PFSK-1 (cell line): ENCODE measurements around the gene GRID1.

ENCODE experiments used
- FOXP2 ChIP-seq: optimal IDR thresholded peaks from 2 replicates; pipeline ENCODE3; 2011; ENCODE audit warnings: borderline replicate concordance, control low read depth, inconsistent platforms; ENCODE audit not compliant: insufficient read depth; ENCODE audit errors: extremely low read length, extremely low read depth
- POLR2AphosphoS5 ChIP-seq: IDR thresholded peaks from 2 replicates; pipeline ENCODE4 v1.6.1; 2012; ENCODE audit warnings: low read depth, mild to moderate bottlenecking, control low read depth, low read length, moderate library complexity
- SIN3A ChIP-seq: IDR thresholded peaks from 2 replicates; pipeline ENCODE4 v1.6.1; 2012; ENCODE audit warnings: mild to moderate bottlenecking, low read length, moderate library complexity, borderline replicate concordance; ENCODE audit not compliant: insufficient read depth
- TAF1 ChIP-seq: IDR thresholded peaks from 2 replicates; pipeline ENCODE4 v1.6.1; 2012; ENCODE audit warnings: low read length, control low read depth, borderline replicate concordance; ENCODE audit not compliant: insufficient read depth
- TF ChIP-seq, protein P1 (sequence below), 2 experiments: IDR thresholded peaks; 2 replicates each; pipeline versions ENCODE4 v1.6.1 to v1.8.0; 2011 to 2012; ENCODE audit warnings: low read depth in 2 of 2, low read length in 2 of 2, control low read depth in 1 of 2, inconsistent platforms in 1 of 2, mild to moderate bottlenecking in 1 of 2, moderate library complexity in 1 of 2; ENCODE audit not compliant: insufficient read depth in 1 of 2

Gene GRID1

DNA sequence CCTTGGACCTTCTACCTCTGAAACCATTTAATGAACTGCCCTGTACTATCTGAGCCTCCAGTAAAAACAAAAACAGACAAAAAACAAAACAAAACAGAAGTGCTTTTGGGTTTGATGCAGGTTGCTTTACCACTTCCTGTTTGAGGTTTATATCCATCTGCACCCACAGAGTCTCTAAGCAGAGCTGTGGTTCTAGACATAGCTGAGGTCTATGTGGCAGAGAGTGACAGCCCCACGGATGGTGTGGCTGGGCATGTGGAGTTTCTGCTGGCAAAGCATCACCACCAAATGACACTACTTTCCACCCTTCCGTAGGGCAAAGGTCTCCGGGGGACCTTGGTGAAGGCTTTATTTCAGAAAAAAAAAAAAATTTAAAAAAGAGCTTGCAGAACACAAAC, 754.2 kb downstream of the GRID1 start:
- no peak for TF ChIP-seq POLR2AphosphoS5
- TF ChIP-seq TAF1: no peak
- TF ChIP-seq, protein P1, sequence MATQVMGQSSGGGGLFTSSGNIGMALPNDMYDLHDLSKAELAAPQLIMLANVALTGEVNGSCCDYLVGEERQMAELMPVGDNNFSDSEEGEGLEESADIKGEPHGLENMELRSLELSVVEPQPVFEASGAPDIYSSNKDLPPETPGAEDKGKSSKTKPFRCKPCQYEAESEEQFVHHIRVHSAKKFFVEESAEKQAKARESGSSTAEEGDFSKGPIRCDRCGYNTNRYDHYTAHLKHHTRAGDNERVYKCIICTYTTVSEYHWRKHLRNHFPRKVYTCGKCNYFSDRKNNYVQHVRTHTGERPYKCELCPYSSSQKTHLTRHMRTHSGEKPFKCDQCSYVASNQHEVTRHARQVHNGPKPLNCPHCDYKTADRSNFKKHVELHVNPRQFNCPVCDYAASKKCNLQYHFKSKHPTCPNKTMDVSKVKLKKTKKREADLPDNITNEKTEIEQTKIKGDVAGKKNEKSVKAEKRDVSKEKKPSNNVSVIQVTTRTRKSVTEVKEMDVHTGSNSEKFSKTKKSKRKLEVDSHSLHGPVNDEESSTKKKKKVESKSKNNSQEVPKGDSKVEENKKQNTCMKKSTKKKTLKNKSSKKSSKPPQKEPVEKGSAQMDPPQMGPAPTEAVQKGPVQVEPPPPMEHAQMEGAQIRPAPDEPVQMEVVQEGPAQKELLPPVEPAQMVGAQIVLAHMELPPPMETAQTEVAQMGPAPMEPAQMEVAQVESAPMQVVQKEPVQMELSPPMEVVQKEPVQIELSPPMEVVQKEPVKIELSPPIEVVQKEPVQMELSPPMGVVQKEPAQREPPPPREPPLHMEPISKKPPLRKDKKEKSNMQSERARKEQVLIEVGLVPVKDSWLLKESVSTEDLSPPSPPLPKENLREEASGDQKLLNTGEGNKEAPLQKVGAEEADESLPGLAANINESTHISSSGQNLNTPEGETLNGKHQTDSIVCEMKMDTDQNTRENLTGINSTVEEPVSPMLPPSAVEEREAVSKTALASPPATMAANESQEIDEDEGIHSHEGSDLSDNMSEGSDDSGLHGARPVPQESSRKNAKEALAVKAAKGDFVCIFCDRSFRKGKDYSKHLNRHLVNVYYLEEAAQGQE (IDR thresholded peaks at IDR 0.05; ENCODE audit: insufficient read depth in 1 of 2, low read depth in 2 of 2, low read length in 2 of 2): no peak
- no peak for TF ChIP-seq FOXP2
- no peak for TF ChIP-seq SIN3A

- TF ChIP-seq TAF1 (no peak), FOXP2 (no peak), SIN3A (no peak), POLR2AphosphoS5 (no peak)
- TF ChIP-seq, protein P1 (IDR thresholded peaks at IDR 0.05; ENCODE audit: insufficient read depth in 1 of 2, low read depth in 2 of 2, low read length in 2 of 2): no peak
These were observed 754.7 kb downstream of the GRID1 start for GRCh38 chr10:85611746-85612377.

- TF ChIP-seq, protein P1 (IDR thresholded peaks at IDR 0.05; ENCODE audit: insufficient read depth in 1 of 2, low read depth in 2 of 2, low read length in 2 of 2): no peak
- TF ChIP-seq SIN3A (no peak), FOXP2 (no peak), POLR2AphosphoS5 (no peak), TAF1 (no peak)
These were observed 755.4 kb downstream of the GRID1 start for GRCh38 chr10:85611093-85611740.

DNA sequence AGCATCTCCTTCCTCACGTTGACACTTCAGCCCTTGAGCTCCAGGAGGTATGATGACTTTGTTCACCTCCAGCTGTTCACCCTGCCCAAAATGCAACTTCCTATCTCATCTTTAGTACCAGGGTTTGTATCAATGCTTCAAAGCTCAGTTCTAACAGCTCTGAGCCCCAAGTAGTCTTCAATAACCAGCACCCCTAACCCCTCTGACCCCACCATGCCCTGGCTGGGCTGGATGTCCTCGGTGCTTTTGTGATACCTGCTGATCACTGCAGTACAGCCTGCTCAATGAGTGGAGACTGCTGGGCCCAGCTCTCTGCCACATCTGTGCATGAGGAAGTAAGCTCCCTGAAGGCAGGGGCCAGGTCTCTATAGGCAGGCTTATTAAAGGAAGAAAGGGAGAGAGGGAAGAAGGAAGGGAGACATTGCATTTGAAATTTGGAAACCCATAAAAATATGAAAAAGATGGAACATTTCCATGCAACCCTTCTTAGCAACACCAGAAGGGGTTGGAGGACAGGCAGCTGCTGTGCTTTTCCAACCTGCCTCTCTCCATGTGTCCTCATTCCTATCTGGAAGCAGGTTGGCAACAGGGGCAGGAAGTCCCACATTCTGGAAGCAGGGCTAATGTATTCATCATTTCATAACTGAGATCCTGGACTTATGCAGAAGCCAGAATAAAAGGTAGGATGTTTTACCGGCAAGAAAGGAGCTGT, 756.1 kb downstream of the GRID1 start:
- TF ChIP-seq TAF1: no peak
- no peak for TF ChIP-seq FOXP2
- TF ChIP-seq SIN3A: no peak
- TF ChIP-seq, protein P1 (IDR thresholded peaks at IDR 0.05; ENCODE audit: insufficient read depth in 1 of 2, low read depth in 2 of 2, low read length in 2 of 2): no peak
- no peak for TF ChIP-seq POLR2AphosphoS5
